H54 (cell line): ENCODE results near the gene CCDC112.
A peak's percentile ranks its signal among the peaks of the same experiment; 100 is the strongest.
"Not testable (repeated sequence)": the region's sequence is repeated elsewhere in the genome, so short reads cannot be mapped to it uniquely, and the experiment has no call there.

Experiments
- DNase-seq: peaks from one replicate; pipeline ENCODE4 v3.0.0; 2011; ENCODE audit warnings: low spot score, mixed read lengths; ENCODE audit not compliant: insufficient read length
- FAIRE-seq: peaks from 3 replicates; lab custom pipeline; 2011; peaks lifted over from hg19 to GRCh38; lab: Jason Lieb, UNC
- POLR2A ChIP-seq: IDR thresholded peaks from 2 replicates; pipeline ENCODE4 v1.6.1; 2011; ENCODE audit warnings: low read depth, mild to moderate bottlenecking, low read length

The CCDC112 gene, protein sequence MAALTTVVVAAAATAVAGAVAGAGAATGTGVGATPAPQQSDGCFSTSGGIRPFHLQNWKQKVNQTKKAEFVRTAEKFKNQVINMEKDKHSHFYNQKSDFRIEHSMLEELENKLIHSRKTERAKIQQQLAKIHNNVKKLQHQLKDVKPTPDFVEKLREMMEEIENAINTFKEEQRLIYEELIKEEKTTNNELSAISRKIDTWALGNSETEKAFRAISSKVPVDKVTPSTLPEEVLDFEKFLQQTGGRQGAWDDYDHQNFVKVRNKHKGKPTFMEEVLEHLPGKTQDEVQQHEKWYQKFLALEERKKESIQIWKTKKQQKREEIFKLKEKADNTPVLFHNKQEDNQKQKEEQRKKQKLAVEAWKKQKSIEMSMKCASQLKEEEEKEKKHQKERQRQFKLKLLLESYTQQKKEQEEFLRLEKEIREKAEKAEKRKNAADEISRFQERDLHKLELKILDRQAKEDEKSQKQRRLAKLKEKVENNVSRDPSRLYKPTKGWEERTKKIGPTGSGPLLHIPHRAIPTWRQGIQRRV

DNA sequence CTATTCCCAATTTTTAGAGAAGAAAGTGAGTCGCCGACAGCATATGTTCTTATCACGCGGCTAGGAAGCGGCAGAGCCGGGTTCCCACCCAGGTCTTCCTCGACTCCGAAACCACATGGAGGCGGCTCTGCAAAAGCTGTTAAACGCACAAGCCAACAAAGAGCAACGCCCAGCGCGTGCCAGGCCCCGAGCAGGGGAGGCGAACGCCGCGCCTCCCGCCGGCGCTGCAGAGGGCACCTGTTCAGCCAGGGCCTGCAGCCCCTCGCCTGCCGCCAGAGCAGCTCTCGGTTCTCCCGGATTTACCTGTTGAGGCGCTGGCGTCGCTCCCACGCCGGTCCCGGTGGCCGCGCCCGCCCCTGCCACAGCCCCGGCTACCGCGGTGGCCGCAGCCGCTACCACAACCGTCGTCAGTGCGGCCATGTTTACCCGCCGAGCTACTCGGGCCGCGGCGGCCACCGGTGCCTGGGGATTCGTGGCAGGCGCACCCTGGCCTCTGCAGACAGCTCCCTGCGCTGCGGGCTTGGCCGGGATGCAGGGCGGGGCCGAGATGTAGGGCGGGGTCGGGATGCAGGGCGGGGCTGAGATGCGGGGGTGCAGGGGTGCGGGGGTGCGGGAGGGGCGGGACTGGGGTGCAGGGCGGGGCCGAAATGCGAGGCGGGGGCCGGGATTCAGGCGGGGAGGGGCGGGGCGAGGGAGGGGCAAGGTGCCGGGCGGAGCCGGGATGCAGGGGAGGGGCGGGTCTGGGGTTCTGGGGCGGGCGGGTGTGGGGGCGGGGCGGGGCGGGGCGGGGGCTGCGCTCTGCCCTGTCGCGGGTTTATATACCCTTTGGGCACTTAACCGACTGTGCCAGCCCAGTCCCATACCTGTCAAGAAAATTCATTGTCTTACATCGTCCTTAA, at the start of gene CCDC112:
Gene CCDC112, minus strand, starts transcription at position 531 of the 899 bp plus-strand sequence. Its CDS starts 111 bp downstream, at position 420.
- DNase-seq (peak; percentile 77), FAIRE-seq (no peak)
- peak; percentile 89 for TF ChIP-seq POLR2A

DNA sequence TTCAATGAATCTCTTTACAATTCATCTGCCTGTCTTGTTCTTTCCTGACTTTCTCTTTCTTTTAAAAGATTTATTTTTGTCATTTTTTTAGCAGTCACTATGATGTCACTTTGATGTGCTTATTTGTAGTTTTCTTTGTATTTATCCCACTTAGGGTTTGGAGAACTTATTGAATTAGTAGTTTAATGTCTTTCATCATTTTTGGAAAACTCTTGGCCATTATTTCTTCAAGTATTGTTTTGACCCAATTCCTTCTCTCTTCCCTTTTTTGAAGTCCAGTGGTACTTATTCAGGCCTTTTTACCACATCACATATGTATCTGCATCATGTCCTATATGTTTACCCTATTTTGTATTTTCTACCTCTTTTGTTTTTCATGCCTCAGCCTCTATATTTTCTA, 48.9 kb upstream of the CCDC112 start:
- FAIRE-seq (no peak), DNase-seq (no peak)
- TF ChIP-seq POLR2A: no peak

DNA sequence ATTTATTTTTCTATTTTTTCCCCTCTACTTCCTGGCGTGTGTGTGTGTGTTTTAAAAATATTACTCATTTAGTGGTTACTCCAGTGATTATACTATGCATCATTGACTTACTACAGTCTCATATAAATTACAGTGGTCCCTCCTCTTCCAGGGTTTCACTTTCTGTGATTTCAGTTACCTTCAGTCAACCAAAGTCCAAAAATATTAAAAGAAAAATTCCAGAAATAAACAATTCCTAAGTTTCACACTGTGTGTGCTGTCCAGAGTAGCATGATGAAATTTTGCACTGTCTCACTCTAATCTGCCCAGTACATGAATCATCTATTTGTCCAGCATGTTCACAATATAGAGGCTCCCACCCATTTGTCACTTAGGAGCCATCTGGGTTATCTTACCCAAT, 47.4 kb upstream of the CCDC112 start:
- no peak for DNase-seq
- FAIRE-seq: peak; percentile 52
- no peak for TF ChIP-seq POLR2A

DNA sequence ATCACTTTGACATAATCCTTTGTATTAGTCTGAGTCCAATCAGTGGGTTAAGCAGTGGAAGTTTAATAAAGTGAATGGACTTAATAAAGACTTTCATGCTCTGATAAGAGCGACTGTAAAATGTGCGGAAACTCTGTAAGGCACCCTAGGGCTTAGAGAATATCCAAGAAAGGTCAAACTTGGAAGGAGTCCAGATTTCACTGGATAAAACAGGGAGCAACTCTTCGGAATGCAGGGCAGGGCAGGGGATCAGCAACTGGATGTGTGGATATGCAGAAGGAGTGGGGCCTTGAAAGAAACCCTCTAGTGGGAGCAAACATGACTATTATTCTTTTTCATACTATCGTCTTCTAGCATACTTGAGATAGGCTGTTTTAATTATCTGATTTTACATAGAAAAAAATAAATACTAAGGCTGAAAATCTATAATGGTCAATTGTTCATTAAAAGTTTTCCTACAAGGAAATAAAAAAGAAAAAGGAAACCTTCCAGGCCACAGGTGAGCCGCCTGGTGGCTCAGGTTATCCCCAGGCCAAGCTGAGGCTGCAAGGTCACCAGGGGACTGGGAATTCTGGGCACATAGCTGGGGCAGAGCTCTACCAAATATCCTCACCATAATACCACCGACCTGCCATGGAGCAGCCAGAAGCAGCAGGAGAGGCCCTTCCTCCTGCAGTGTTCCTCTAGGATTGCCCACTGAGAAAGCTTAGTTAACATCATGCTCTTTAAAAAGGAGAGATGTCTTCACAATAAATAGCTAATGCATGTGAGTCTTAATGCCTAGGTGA, 46.3 kb upstream of the CCDC112 start:
- no peak for FAIRE-seq

DNA sequence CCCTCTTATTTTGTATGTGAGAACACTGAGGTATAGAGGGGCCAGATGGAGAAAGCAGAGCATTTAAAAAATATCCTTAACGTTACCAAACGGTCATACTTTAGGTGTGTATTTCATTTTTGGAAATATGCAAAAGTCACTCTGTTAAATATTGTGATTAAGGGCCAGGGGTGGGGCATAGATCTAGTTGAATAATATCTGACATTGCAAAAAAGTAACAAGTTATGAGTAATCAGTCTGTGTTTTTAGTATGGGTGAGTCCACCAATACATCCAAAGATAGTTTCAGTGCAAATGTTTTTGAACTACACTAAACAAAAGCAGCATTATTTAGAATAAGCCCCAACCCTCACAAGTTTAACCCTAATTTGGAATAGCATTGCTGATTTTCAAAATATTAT, 45.3 kb upstream of the CCDC112 start:
- DNase-seq: no peak
- FAIRE-seq: no peak
- TF ChIP-seq POLR2A: no peak

More for the DNA sequence above, 46.3 kb upstream of the CCDC112 start:
- no peak for TF ChIP-seq POLR2A
- DNase-seq: no peak

DNA sequence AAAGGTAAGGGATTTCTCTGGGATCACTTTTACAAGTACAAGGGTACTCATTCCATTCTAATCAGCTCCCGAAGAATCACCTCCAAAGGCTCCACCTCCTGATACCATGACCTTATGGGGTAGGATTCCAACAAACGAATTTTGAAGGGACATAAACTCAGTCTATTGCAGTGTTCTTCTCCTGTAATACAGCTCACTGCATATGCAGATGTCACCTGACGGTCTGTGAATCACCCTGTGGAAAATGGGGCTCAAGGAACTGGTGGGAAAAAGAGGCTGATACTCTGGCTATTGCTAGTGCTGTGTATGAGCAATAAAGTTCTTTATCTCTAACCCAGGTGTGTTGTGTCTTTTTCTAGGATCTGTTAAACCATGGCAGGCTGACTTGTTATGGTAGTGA, 42.4 kb upstream of the CCDC112 start:
- no peak for FAIRE-seq

DNA sequence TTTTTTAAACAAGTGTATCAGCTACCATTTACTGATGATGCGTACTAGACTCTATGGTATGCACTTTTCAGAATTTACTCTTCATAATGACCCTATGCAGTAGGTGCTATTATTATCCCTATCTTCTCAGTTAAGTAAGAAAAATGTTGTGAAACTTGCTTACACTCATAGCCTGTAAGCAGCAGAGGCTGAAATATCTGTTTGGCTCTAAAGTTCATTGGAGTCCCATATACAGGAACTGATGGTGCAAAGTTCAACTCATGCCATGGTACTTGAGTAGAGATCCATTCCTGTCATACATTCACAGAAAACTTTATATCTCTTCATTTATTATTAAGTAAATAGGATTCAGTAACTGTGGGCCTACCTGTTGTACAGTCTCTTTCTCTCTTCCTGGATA, 41.4 kb upstream of the CCDC112 start:
- TF ChIP-seq POLR2A: no peak
- FAIRE-seq (no peak), DNase-seq (no peak)

More for the DNA sequence above, 42.4 kb upstream of the CCDC112 start:
- TF ChIP-seq POLR2A: no peak
- no peak for DNase-seq

DNA sequence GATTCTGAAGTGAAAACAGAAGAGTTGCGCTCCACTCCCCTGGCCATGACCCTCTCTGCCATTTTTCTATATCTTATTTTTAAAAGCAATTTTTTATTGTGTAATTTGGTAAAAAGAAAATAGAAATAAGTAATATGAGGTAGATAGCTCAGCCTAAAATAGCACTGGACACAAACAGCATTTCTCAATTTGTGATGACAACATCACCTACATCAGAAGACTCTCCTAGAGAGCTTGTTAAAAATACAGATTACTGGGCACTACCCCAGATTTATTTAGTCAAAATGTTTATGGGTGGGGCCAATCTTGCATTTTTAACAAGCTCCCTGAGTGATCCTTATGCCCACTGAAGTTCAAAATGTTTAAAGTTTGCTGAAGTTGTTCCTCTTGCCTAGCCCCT, 40.5 kb upstream of the CCDC112 start:
- no peak for DNase-seq
- FAIRE-seq: no peak
- TF ChIP-seq POLR2A: no peak

DNA sequence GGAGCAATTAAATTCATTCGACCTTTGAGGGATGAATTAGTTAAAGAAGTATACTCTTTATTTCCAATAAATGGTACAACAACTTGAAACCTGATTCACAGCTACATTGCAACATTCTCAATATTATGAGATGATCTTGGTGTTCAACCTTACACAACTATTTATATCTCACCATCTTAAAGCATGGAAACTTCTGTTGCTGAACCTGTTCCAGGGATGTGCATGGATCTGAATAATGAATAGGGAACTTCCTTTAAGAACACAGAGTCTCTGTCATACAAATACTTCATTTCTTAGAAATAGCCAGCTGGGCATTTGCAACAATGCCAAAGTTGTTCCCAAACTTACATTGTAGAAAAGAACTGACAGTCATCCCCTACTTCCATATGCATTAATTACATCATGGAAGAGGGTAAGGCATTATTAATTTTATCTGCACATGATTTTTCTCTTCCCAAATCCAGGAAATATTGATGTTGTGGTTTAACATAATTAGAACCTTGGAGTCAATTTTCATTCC, 39.8 kb upstream of the CCDC112 start:
- TF ChIP-seq POLR2A: no peak
- DNase-seq (no peak), FAIRE-seq (no peak)

DNA sequence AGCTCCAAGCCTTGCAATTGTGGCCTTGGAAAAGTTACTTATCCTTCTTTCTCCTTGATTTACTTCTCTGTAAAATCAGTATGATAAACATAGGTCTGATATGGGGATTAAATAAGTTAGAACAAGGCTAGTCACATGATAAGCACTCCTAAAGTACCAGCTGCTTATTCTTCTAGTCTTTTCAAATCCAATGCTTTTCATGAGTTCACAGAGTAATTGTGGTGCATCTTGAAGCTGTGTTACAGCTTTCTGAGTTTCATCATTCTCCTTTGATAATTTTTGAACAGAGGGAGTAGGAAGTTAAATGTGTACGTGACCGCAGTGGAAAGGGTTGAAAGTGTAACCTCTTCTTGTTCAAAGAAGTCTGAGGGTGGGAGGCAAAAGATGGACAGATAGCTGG, 38.8 kb upstream of the CCDC112 start:
- DNase-seq: no peak
- TF ChIP-seq POLR2A: no peak
- FAIRE-seq: no peak

DNA sequence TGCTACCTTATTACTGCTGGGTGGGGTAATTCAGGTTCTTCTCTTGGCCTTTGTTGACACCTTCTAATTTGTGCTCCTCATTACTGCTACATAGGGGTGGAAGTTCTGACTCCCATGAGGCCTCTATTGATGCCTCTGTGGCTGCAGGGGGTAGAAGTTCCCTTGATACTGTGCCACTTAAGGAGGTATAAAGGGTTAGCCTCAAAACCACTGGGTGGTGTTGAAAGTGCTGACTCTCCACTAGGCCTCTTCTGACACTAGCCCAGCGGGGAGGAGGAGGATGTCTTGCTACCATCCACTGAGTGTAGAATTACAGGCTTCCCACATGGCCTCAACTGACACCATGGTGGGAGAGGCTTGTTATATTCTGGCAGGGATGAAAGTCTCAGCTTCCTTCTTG, 36.7 kb upstream of the CCDC112 start:
- no peak for DNase-seq
- FAIRE-seq: no peak
- no peak for TF ChIP-seq POLR2A

DNA sequence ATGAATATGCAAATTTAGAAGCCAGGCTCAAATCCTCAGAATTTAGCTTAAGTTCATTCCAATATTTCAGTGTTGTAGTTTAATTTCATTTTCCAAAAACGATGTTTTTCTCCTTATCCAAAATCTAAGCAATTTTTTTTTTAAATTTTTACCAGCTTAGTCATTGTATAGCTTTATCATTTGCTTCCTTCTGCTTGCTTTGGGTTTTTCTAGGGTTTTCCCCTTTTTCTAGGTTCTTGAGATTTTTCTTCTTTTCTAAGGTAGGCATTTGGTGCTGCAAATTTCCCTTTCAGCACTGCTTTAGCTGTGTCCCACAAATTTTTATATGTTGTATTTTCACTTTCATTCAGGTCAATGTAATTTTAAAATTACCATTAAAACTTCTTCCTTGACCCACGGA, 34.4 kb upstream of the CCDC112 start:
- DNase-seq: no peak
- FAIRE-seq: no peak
- TF ChIP-seq POLR2A: no peak

DNA sequence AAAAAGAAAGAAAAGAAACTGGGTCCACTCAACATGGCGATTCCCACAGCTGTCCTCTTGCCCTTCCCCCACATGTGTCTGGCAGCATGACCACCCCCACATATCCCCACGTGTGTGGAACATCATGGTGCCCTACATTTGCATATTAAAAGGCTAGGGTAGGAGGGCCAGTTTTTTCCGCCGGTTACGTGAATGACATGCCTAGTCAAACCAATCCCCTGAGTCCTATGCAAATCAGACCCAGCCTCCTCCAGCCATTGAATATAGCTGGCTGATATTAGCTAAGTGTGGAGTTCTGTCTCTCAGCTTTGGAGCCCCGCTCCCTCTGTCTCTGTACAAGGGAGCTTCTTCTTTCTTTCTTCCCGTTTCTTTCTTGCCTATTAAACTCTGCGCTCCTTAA, 33.0 kb upstream of the CCDC112 start:
- DNase-seq (no peak), FAIRE-seq (no peak)

DNA sequence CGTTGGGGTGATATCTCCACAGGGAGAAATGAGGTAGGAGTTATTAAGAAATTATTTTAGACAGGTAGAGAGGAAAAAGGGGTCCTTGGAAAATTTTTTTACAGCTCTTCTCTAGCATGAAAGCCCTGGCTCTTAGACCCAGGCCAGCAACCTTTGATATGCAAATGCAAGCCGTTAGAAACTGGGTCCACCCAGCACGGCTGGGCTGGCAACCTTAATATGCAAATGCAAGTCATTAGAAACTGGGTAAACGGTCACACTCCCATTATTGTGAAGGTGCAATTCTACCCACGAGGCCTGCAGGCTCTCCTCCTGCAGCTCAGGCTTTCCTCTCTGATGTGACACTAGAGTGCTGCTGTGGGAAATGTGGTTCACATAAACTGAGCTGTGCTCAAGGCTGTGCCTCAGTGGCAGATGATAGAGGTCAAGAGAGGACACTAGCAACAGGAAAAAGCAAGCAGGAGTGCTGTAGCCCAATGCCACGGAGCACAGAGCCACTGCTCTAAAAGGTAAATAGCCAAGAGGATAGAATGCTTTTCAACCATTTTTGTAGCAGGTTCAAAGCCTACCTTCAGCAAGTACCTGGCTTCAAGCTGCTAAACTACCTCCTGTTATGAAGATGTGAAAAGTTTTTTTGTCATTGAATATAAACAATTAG, 32.3 kb upstream of the CCDC112 start:
- FAIRE-seq, DNase-seq: not testable (repeated sequence)

More for the DNA sequence above, 33.0 kb upstream of the CCDC112 start:
- TF ChIP-seq POLR2A: no peak
